HG03280 (cell line): Measurements from ENCODE around the gene NLRP4.

ENCODE experiments used
- ATAC-seq: cut with Tn5 transposase; IDR thresholded peaks from one replicate; pipeline ENCODE4 v1.9.1; 2021; ENCODE audit warnings: mild to moderate bottlenecking, moderate library complexity; ENCODE audit not compliant: unreplicated experiment

The NLRP4 gene, protein sequence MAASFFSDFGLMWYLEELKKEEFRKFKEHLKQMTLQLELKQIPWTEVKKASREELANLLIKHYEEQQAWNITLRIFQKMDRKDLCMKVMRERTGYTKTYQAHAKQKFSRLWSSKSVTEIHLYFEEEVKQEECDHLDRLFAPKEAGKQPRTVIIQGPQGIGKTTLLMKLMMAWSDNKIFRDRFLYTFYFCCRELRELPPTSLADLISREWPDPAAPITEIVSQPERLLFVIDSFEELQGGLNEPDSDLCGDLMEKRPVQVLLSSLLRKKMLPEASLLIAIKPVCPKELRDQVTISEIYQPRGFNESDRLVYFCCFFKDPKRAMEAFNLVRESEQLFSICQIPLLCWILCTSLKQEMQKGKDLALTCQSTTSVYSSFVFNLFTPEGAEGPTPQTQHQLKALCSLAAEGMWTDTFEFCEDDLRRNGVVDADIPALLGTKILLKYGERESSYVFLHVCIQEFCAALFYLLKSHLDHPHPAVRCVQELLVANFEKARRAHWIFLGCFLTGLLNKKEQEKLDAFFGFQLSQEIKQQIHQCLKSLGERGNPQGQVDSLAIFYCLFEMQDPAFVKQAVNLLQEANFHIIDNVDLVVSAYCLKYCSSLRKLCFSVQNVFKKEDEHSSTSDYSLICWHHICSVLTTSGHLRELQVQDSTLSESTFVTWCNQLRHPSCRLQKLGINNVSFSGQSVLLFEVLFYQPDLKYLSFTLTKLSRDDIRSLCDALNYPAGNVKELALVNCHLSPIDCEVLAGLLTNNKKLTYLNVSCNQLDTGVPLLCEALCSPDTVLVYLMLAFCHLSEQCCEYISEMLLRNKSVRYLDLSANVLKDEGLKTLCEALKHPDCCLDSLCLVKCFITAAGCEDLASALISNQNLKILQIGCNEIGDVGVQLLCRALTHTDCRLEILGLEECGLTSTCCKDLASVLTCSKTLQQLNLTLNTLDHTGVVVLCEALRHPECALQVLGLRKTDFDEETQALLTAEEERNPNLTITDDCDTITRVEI

DNA sequence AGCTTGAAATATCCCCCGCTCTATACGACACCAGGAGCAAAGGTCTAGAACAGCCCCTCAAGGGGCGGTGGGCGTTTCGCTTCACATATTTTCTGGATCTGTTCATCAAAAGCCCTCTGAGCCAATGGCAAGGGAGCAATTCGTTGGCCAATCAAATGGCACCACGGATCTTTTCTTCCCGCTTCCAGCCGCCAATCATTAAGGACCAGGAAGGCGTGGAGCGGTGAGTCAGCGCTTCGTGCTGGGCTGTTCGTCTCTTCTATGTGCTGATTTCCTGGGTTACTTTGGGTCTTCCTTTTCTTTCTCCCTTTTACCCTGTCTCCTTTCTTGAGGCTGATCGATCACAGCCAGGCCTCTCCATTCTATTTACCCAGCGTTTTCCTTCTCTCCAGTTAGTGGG, at the start of gene NLRP4:
Gene NLRP4 (plus strand): TSS at position 201 of the 400 bp plus-strand sequence. CDS start 15,541 bp downstream, outside the sequence.
- no peak for ATAC-seq

DNA sequence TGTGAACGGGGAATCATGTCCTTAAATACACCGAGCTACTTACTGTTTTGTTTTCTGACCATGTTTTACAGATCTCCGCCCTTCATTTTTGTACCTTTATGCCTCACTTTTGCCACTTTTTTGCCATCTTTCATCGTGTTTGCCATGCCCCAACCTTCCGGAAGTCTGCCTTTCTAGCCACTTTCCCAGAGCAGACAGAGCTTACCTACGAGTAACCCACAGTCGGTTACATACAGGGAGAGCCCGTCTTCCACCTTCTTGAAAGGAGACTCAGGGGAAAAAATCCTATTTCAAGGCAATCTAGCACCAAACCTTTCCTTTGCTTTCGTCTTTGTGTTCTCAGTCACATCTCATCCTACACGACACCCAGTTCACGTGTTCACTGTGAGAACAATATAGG, 41.3 kb upstream of the NLRP4 start:
- no peak for ATAC-seq

DNA sequence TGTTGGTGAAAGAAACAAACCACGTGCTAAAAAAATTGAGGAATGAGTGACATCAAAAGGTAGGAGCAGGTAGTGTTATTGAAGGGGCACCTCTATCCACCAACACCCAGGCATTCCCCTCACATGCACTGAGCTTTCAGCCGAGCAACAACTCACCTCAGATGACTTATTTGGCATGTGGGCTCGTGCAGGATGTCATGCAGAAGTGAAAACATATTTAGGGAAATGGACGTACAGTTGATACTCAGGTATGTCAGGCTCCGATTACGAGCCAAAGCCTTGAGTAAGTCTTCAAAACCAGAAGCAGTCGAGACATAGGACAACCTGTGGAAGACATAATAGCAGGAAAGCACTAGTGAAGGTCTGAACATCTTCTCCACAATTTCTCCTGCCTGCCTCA, 34.9 kb upstream of the NLRP4 start:
- ATAC-seq, result no peak

DNA sequence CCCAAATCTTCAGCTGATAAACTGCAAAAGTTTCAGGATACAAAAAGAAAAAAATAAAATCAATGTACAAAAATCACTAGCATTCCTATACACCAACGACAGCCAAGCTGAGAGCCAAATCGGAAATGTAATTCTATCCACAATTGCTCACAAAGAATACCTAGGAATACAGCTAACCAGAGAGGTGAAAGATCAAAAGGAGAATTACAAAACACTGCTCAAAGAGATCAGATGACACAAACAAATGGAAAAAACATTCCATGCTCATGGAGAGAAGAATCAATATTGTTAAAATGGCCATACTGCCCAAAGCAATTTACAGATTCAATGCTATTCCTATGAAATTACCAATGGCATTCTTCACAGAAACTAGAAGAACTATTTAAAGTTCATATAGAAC, 34.1 kb upstream of the NLRP4 start:
- no peak for ATAC-seq

DNA sequence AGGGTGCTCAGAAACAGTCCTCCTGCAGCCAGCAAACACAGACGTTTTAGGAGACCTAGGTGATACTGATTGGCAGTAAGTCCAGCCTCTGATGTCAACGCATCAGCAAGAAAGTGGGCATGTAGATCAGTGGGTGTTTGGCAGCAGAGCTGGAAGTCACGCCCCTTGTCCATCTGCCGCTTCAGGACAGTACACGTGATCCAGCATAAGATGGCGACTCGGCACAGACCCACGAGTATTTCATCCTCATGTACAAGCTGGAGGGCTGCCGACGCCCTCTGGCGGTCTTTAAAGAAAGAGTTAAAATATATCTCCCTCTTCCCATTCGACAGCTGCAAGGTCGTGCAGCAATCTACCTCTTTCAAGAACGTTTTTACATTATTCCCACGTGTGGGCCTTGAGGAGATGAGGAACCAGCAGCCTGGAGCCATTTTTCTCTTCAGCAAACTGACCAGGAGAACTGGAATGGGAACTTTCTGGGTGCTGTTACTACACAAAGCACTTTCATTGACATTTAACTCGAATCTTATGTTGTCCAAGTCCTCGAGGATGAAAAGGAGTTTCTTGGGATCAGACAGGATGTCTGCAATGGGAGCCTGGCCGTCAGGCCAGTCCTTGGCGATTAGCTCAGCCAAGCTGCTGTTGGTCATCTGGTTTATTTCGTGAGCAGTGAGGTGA, 26.8 kb upstream of the NLRP4 start:
- ATAC-seq, result no peak

DNA sequence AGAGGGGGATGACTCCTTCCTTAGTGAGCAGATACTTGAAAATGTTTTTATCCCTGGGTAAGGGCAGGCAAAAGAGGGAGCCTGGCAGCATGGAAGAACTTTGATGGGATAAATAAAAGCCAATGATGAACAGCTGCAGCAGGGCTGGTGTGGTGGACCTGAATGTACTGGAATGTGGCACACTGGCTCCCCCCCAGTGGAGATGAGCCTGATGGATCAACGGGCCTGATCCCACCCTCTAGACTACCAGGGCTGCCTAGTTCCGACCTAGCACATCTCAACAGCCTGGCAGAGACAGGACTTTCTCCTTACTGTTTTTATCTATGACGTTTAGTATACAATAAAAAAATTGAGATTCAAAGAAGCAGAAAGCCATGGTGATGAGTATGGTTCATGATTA, 25.0 kb upstream of the NLRP4 start:
- no peak for ATAC-seq

DNA sequence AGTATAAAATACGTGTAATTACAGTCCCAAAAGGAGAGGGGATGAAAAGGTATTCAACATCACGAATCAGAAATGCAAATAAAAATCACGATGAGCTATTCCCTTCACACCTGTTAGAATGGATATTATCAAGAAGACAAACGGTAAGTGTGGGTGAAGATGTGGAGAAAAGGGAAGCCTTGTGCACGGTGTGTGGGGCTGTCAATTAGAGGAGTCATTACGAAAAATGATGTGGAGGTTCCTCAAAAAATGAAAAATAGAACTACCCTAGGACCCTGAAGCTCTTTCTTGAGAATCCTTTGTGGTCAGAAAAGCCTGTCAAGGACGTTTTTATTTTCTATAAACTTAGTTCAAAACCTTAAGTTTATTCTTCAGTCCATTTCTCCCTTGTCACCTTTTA, 23.9 kb upstream of the NLRP4 start:
- no peak for ATAC-seq

DNA sequence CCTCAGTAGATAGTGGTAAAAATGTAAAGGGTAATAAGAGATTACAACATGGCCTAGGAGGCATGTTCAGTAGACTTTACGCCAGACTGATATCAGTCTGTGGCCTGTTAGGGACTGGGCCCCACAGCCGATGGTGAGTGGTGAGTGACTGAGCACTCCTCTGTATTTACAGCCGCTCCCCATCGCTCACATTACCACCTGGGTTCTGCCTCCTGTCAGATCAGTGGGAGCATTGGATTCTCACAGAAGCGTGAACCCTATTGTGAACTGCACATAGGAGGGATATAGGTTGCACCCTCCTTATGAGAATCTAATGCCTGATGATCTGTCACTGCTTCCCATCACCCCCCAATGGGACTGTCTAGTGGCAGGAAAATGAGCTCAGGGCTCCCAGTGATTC, 22.4 kb upstream of the NLRP4 start:
- no peak for ATAC-seq

DNA sequence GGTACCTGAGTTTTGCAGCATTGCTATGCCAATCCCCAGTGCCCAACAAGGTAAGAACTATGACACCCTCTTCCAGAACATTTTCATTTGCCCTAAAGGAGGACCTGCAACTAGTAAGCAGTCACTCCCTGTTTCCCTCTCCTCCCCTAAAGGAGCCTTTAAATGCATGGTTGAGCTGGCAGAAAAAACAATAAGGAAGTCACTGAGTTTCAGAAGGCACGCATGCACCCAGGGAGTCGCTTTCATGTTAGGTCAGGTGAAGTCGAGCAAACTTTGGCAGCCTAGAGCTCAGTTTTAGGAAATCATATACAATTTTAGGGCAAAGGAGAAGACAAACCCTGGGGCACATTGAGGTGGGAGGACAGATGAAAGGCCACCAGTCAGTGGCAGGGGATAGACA, 16.3 kb upstream of the NLRP4 start:
- ATAC-seq, result peak; percentile 33

DNA sequence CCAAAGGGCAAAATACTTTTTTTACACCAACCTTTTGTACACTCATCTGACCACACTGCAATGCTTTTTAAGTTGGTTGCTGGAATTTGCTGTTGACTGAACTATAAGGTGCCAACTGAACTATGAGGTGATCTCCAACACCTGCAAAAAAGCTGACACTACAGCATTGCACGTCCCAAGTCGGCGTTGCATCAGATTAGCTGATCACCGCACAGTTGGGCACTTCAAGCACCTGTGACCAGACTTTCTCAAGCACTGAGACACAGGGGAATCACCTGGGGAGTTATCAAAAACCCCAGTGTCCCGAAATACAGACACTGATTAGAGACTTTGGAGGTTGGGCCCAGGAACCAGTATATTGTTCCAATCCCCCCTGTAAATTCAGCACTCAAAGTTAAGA, 5.7 kb upstream of the NLRP4 start:
- ATAC-seq, result no peak

DNA sequence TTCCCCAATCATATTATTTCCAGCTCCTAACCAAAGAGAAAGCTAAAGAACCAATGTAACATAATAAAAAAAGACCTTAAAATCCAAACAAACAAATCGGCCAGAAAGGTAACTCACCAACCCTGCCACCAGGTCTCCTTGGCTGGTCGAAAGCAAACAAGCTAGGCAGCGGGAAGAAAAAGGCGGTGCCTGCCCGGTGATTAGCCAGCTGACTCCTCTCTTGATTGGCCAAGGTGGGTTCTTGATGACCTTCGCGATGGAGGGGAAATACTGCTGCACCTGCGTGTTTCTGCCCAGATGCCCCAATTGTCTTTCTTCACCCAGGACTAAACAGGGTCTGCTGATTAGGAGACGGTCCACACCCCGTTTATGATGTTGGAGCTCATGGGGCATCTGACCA, 4.5 kb upstream of the NLRP4 start, which contains the start of gene NLRP11:
Gene NLRP11 (minus strand): TSS at position 154 of the 400 bp plus-strand sequence. CDS start 13,825 bp downstream, outside the sequence.
- no peak for ATAC-seq

DNA sequence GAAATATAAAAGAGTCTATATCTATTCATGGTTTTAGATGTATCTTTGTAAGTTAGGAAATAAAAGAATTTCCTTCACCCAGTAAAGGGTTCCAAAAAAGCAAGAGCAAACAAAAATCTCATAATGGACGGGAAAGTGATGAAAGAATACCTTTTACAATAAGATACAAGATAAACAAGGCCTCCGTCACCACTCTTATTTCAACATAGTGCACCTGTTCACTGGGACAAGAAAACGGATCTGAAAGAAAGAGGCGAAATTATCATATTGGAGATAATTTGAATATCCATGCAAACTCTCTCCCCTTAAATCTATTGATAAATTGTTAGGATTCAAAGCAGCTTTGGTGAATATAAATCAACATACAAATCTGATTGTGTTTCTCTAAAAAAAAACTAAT, 3.7 kb upstream of the NLRP4 start:
- ATAC-seq, result no peak

DNA sequence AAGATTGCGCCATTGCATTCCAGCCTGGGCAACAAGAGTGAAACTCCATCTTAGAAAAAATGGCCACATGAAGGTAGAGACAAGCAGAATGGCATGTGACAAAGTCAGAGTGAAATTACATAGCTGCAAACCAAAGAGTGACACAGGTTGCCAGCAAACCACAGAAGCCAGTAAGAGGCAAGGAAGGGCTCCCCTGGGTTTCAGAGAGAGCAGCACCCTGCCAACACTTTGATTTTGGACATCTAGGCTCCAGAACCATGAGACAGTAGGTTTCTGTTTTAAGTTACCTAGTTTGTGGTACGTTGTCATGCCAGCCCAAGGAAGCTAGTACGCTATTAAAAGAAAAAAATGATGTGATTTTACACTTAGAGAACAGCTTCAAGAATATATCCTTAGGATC, 1.9 kb downstream of the NLRP4 start:
- no peak for ATAC-seq

DNA sequence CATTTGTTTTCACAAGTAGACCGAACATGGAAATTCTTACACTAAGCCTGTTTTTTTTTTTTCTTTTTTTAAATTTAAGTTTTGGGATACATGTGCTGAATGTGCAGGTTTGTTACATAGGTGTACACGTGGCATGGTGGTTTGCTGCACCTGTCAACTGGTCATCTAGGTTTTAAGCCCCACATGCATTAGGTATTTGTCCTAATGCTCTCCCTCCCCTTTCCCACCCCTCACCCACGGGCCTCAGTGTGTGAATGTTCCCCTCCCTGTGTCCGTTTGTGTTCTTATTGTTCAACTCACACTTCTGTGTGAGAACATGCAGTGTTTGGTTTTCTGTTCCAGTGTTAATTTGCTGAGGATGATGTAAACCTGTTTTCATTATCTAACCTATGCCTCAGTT, 2.6 kb downstream of the NLRP4 start:
- no peak for ATAC-seq

DNA sequence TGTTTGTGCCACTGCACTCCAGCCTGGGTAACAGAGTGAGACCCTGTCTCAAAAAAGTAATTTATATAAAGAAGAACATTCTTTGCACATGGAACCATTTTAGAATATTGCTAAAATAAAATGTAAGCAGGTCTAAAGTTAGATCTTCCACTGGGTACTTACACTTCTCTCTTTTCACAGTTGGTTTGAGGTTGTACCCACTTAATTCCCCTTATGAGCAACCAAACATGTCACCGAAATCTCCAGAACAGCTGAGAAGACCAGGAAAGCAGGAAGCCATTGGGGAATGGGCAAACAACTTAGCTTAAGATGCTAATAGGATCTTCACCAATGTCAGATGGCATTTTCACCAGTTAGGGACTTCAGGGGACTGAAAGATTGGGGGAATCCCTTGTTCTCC, 18.8 kb downstream of the NLRP4 start:
- no peak for ATAC-seq

DNA sequence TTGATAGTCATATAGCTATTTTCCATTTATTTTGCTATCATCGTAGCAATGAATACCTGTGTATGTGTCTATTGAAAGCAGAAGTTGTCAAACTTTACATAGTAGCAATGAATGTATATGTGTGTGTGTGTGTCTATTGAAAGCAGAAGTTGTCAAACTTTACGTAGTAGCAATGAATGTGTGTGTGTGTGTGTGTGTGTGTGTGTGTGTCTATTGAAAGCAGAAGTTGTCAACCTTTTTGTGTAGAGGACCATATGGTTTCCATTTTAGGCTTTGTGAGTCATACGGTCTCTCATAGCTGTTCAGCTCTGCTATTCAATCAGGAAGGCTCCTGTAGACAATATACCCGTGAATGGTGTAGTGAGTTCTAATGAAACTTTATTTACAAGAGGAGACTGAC, 20.8 kb downstream of the NLRP4 start:
- no peak for ATAC-seq

DNA sequence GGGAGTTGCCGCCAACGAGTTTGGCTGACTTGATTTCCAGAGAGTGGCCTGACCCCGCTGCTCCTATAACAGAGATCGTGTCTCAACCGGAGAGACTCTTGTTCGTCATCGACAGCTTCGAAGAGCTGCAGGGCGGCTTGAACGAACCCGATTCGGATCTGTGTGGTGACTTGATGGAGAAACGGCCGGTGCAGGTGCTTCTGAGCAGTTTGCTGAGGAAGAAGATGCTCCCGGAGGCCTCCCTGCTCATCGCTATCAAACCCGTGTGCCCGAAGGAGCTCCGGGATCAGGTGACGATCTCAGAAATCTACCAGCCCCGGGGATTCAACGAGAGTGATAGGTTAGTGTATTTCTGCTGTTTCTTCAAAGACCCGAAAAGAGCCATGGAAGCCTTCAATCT, 21.6 kb downstream of the NLRP4 start:
- ATAC-seq, result no peak

DNA sequence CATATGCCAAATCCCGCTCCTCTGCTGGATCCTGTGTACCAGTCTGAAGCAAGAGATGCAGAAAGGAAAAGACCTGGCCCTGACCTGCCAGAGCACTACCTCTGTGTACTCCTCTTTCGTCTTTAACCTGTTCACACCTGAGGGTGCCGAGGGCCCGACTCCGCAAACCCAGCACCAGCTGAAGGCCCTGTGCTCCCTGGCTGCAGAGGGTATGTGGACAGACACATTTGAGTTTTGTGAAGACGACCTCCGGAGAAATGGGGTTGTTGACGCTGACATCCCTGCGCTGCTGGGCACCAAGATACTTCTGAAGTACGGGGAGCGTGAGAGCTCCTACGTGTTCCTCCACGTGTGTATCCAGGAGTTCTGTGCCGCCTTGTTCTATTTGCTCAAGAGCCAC, 22.1 kb downstream of the NLRP4 start:
- ATAC-seq, result no peak

DNA sequence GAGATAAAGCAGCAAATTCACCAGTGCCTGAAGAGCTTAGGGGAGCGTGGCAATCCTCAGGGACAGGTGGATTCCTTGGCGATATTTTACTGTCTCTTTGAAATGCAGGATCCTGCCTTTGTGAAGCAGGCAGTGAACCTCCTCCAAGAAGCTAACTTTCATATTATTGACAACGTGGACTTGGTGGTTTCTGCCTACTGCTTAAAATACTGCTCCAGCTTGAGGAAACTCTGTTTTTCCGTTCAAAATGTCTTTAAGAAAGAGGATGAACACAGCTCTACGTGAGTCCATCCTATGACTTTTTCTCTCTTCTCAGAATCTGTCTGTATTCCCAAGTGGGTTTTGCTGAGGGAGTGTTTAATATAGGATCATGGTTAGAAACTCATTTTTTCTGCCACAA, 22.6 kb downstream of the NLRP4 start:
- ATAC-seq, result no peak

DNA sequence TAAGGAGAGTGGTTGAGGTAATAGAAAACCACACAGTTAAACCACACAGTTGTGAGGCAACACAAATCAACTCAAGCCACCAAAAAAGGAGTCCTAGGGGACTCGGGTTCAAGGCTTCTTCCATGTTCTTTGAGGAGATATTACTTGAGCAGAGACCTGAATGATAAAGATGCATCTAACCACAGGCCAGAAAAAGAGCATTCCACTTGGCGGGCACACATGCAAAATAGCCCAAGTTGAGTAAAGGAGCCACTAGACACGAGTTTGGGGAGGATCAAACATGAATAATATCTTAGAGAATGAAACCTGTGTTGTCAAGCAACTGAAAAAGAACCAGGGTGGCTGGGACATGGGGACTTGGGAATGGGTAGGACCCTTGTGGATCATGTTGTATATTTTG, 30.2 kb downstream of the NLRP4 start:
- ATAC-seq, result no peak

DNA sequence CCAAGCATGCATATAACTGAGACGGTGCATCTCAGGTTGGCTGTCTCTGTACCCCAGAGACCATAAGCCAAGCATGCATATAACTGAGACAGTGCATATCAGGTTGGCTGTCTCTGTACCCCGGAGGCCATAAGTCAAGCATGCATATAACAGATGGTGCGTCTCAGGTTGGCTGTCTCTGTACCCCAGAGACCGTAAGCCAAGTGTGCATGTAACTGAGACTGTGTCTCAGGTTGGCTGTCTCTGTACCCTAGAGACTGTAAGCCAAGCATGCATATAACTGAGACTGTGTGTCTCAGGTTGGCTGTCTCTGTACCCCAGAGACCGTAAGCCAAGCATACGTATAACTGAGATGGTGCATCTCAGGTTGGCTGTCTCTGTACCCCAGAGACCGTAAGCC, 30.8 kb downstream of the NLRP4 start:
- no peak for ATAC-seq
